Stimulated activated CD8-positive, alpha-beta memory T cell treated with anti-CD3 and anti-CD28 coated beads, Interleukin-15, amount 100 ng/mL, for 48 hours (primary cell): ENCODE data around the gene DNAJB2.
A peak's percentile ranks its signal among the peaks of the same experiment; 100 is the strongest.
"Not testable (repeated sequence)": the region's sequence is repeated elsewhere in the genome, so short reads cannot be mapped to it uniquely, and the experiment has no call there.

ENCODE experiments used
- DNase-seq, 2 donors: peaks; one replicate each; pipeline ENCODE4 v3.0.0-alpha.2; 2020; ENCODE audit warnings: low read depth in 2 of 2

DNAJB2 gene

GRCh38 chr2:219302412-219302968 lies 23.3 kb downstream of the DNAJB2 start:
- no peak for DNase-seq

DNA sequence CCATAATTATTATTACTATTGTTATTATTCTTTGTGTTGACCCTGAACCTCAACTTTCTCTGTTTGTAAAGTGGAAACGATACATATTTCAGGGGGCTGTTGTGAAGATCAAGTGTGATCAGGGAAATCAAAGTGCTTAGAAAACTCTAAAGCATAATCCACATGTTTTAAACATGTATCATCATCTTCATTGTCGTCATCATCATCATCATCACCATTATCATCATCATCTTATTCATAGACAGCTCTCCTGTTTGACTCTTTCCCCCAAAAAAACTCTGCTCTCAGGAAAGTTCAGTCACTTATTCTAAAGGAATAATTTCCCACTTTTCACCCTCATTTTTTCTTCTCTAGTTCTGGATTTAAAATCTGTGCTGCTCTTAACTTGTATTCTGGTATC lies 25.1 kb downstream of the DNAJB2 start:
- no peak for DNase-seq

- DNase-seq = no peak
Observed at GRCh38 chr2:219306047-219306446, 26.9 kb downstream of the DNAJB2 start.

GRCh38 chr2:219308142-219309101 lies 29.3 kb downstream of the DNAJB2 start:
- DNase-seq = peak; percentile 46 to 49

GRCh38 chr2:219309278-219309677 lies 30.1 kb downstream of the DNAJB2 start, which contains the start of gene PTPRN:
PTPRN (minus strand) TSS chr2:219309401; CDS start chr2:219309332, 69 bp downstream.
- DNase-seq = peak in 1 of 2 donors; percentile 8

- not testable (repeated sequence) for DNase-seq
Observed at GRCh38 chr2:219312683-219313263, 33.6 kb downstream of the DNAJB2 start.

GRCh38 chr2:219314804-219315468 lies 35.8 kb downstream of the DNAJB2 start:
- DNase-seq = no peak

DNA sequence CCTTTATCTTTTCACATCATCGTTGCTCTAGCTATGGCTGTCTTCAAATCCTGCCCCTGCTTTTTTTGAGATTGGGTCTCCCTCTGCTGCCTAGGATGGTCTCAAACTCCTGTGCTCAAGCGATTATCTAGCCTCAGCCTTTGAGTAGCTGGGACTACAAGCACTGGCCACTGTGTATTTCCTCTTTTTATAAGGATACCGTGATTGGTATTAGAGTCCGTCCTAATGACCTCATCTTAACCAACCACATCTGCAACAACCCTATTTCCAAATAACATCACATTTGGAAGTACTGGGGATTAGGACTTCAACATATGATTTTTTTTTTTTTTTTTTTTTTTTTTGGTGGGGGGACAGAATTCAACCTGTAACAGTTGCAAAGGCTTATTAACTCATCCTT lies 44.3 kb downstream of the DNAJB2 start:
- no peak for DNase-seq

DNA sequence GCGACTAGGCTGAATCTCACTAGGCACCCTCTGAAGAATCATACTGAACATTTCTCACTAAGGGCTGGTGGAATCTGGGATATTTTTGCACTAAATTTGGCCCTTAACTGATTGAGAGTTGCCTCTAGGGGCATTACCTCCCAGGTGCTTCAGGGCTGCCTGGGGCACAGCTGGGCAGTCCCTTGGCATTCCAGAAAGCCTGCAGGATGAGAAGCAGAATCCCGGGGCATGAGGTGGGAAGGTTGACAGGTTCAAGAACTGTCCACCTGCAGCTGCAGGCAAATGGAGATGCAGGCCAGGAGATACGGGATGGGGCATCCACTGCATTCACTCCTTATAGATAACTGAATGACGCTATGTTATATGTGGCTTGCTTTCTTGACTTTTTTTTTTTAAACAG lies 46.0 kb downstream of the DNAJB2 start:
- DNase-seq = no peak

- no peak for DNase-seq
Observed at GRCh38 chr2:219325657-219326315, 46.6 kb downstream of the DNAJB2 start.

GRCh38 chr2:219327719-219328118 lies 48.6 kb downstream of the DNAJB2 start:
- DNase-seq = no peak

GRCh38 chr2:219331560-219332213 lies 52.5 kb downstream of the DNAJB2 start:
- no peak for DNase-seq

DNA sequence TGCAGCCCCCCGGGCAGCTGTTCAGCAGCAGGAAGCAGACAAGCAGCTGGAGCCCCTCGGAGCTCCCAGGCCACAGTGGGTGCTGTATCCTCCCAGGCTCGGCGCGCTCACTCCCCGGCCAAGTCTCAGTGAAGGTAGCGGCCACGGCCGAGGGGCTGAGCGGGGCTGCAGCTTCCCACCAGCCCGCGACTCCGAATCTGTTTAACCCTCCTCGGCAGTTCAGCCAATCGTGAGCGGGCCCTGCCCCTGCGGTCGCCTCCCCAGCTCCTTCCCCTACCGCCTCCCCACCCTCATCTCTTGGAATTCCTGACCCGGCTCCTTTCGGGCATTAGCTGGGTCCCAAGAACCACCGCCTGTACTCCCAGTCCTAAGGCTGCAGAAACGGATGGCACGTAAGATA lies 53.4 kb downstream of the DNAJB2 start, which contains the start of gene RESP18:
Gene RESP18 (minus strand): TSS at position 203 of the 400 bp plus-strand sequence.
- DNase-seq = no peak

- DNase-seq = no peak
Observed at GRCh38 chr2:219334076-219334475, 54.9 kb downstream of the DNAJB2 start.

DNA sequence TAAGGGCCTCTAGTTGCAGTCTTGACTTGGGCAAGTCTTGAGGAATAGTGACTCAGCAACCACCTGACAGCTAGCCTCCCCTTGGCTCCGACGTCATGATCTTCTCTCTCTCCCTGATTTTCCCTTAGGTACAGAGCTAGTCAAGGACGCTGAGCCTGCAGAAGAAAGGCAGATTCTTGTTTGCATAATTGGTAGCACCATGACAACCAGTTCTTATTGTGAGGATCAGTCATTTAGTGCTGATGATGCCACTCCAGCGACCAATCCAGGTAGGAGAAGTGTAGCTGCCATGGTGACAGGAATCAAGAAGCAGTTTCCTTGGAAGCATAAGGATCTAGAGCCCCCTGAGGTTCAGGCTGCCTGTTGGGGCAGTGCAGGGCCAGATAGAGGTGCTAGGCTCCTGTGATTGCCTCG lies 56.2 kb downstream of the DNAJB2 start:
- no peak for DNase-seq
